SH-SY5Y (cell line): ENCODE results near the gene TMEM223.

ENCODE experiments used
- GATA2 ChIP-seq: IDR thresholded peaks from 2 replicates; pipeline ENCODE4 v1.6.1; 2011; ENCODE audit warnings: mild to moderate bottlenecking, low read depth, low read length
- GATA3 ChIP-seq: IDR thresholded peaks from 2 replicates; pipeline ENCODE4 v1.6.1; 2011; ENCODE audit warnings: low read depth, mild to moderate bottlenecking, low read length, moderate library complexity

GRCh38 chr11:62771144-62772021, 20.4 kb downstream of the TMEM223 start, which contains the start of gene TAF6L:
- TF ChIP-seq GATA2 (no peak), GATA3 (no peak)
